Measurements from ENCODE around the gene SAMD10. TPM values are rescaled to one million over a fixed set of nuclear protein-coding genes. Genes with fewer than 3 reads are reported as not detected.

Gene SAMD10
- total and polyA plus RNA-seq, 2 of the 8 experiments (the other 6 are each of a cell fraction or from before 2014, with no cell fraction given): 3.0 to 5.2 TPM

DNA sequence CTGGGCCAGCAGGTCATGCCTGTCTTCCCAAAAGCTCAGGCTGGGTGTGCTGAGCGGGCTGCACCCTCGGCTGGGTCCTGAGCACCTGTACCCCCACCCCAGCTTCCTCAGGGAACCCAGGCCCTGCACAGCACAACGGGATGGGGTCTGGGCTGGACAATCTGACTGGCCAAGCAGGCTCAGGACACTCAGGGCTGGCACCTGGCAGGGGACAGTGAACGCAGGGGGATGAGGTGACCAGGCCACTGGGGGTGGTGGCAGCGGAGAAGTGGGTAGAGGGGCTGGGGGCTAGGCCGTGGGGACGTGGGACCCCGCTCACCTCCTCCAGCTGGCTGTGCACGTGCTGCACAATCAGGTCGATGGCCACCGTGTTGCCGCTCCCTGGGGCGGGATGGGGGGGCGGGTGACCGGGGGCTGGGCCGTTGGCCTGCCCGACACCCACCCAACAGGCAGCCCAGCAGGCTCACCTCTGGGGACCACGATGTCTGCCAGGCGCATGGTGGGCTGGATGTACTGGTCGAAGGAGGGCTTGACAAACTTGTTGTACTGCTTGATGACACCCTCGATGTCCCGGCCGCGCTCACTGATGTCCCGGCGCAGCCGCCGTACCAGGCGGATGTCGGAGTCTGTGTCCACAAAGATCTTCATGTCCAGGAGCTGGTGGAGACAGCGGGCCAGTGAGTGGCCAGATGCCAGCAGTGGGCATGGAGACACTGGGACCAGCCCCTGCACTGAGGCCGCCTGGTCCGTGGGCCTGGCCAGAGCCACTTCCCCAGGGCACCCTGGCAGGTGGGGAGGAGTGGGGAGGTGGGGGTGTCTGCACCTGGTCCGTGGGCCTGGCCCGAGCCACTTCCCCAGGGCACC, 35.1 kb downstream of the SAMD10 start:
- H3K9me3 ChIP-seq (ENCODE audit: insufficient read depth in 2 of 2, low read depth in 1 of 2, low read length in 1 of 2): no peaks in the 10 kb centered on the region
- no peak overlapping the region for H2AFZ ChIP-seq (ENCODE audit: low read length)
- DNase-seq (ENCODE audit: low read depth in 1 of 2, low spot score in 2 of 2): no peak
- H2BK120ac ChIP-seq (replicated peaks; ENCODE audit: low read depth, low read length): no peak overlapping the region
- H2BK5ac ChIP-seq (ENCODE audit: low read depth, low read length): no peak overlapping the region
- no peak overlapping the region for H3K27ac ChIP-seq (ENCODE audit: low read depth, low read length)
- H4K91ac ChIP-seq (replicated peaks; ENCODE audit: insufficient read length, low read length): no peak overlapping the region
- H3K4ac ChIP-seq (replicated peaks; ENCODE audit: insufficient read length, low read depth, low read length): no peak overlapping the region
- H3K56ac ChIP-seq (replicated peaks; ENCODE audit: insufficient read length, low read depth, low read length): no peak overlapping the region
- no peak overlapping the region for H3K18ac ChIP-seq (ENCODE audit: extremely low read depth, low read length)
- peaks cover 5% of the 10 kb centered on the region for H3K79me1 ChIP-seq (ENCODE audit: low read depth, low read length)
- no peak for FAIRE-seq
- H2BK12ac ChIP-seq (ENCODE audit: low read depth, low read length): no peak overlapping the region
- ChIA-PET CTCF (ENCODE audit: partially characterized antibody) (interaction anchor here (1.7 to 5.4 kb wide), 2 partner anchors 30 to 36 kb away, joined by 3 to 28 read pairs; partner anchors contain the start of gene SAMD10), POLR2A (ENCODE audit: partially characterized antibody) (interaction anchor here (1.8 to 7.8 kb wide), 3 partner anchors 8 to 17 kb away, joined by 5 to 68 read pairs (median 15); partner anchors contain the start of gene UCKL1)
- H3K36me3 ChIP-seq (ENCODE audit: control insufficient read depth in 2 of 4, insufficient read depth in 4 of 4, low read length in 3 of 4): peaks cover 3 to 21% (median 14%) of the 10 kb centered on the region in 4 experiments; a peak in 5 of 8 replicates
- TF ChIP-seq CBX8 (IDR thresholded peaks at IDR 0.05; ENCODE audit: borderline replicate concordance, low read depth, low read length) (no peak), JUND (IDR thresholded peaks at IDR 0.05; ENCODE audit: low read length) (no peak), CBX5 (IDR thresholded peaks at IDR 0.05; ENCODE audit: low read depth, low read length) (no peak), RNF2 (IDR thresholded peaks at IDR 0.05; ENCODE audit: borderline replicate concordance, low read depth, low read length, missing control alignments, poor library complexity, severe bottlenecking) (no peak), BACH1 (IDR thresholded peaks at IDR 0.05; ENCODE audit: low read length) (no peak)
- H2AK5ac ChIP-seq (ENCODE audit: low read depth, low read length): no peak overlapping the region
- WGBS, 2 experiments (ENCODE audit: extremely low coverage in 1 of 2, insufficient coverage in 1 of 2, insufficient read length in 1 of 2, insufficient replicate concordance in 2 of 2, low coverage in 1 of 2, low lambda C conversion rate in 2 of 2, missing lambda C conversion rate in 1 of 2): 95% methylated on average over 26 of the region's 35 CpGs; no CpG with 5 or more reads in 1 of the 2 experiments
- H3K23me2 ChIP-seq (ENCODE audit: low read depth, low read length): peaks cover 10% of the 10 kb centered on the region
- H3K4me2 ChIP-seq (ENCODE audit: insufficient read depth in 1 of 2, low read depth in 2 of 2, low read length in 2 of 2): no peak overlapping the region
- H3K9ac ChIP-seq (replicated peaks in 1 of 4; ENCODE audit: extremely low read depth in 1 of 4, low read depth in 3 of 4, low read length in 3 of 4): no peak overlapping the region
- H3K4me1 ChIP-seq (replicated peaks in 1 of 4; ENCODE audit: control insufficient read depth in 3 of 4, insufficient read depth in 4 of 4, low read length in 3 of 4): peaks cover 0 to 37% (median 18%) of the 10 kb centered on the region in 4 experiments; a peak in 5 of 7 replicates
- H4K8ac ChIP-seq (ENCODE audit: extremely low read depth, insufficient read depth, low read length): peak overlapping the region; percentile 38; the same call in 1 of the 2 replicates
- peaks cover 0 to 30% of the 10 kb centered on the region in 2 experiments; a peak in 1 of 4 replicates for H3K79me2 ChIP-seq (ENCODE audit: control insufficient read depth in 1 of 2, insufficient read depth in 2 of 2, low read length in 2 of 2)
- H3K27me3 ChIP-seq (replicated peaks in 1 of 4; ENCODE audit: control insufficient read depth in 3 of 4, extremely low read depth in 1 of 4, insufficient read depth in 3 of 4, low read length in 3 of 4): no peaks in the 10 kb centered on the region
- H4K20me1 ChIP-seq (replicated peaks in 1 of 2; ENCODE audit: control insufficient read depth in 1 of 2, insufficient read depth in 2 of 2, low read length in 2 of 2): peaks cover 22 to 43% of the 10 kb centered on the region in 2 experiments
- no peak overlapping the region for H3K23ac ChIP-seq (ENCODE audit: insufficient read length)
- no peak overlapping the region for H2BK20ac ChIP-seq (ENCODE audit: low read length)
- H4K5ac ChIP-seq (ENCODE audit: insufficient read length, low read depth, low read length): no peak overlapping the region
- no peak overlapping the region for H3K4me3 ChIP-seq (ENCODE audit: extremely low read depth in 1 of 4, insufficient read depth in 2 of 4, low read depth in 3 of 4, low read length in 4 of 4)
- no peak overlapping the region for H3K14ac ChIP-seq (ENCODE audit: insufficient read length)
- H2BK15ac ChIP-seq (ENCODE audit: low read length): no peak overlapping the region

All from H1 (cell line).